Activated T-cell treated with anti-CD3 and anti-CD28 coated beads, Interleukin-2, amount 50 U/mL, for 48 hours (primary cell): ENCODE measurements around the gene SNX32.

ENCODE experiments used
- DNase-seq, 2 experiments: peaks; one replicate each; pipeline ENCODE4 v3.0.0-alpha.2; 2020

SNX32 gene

DNA sequence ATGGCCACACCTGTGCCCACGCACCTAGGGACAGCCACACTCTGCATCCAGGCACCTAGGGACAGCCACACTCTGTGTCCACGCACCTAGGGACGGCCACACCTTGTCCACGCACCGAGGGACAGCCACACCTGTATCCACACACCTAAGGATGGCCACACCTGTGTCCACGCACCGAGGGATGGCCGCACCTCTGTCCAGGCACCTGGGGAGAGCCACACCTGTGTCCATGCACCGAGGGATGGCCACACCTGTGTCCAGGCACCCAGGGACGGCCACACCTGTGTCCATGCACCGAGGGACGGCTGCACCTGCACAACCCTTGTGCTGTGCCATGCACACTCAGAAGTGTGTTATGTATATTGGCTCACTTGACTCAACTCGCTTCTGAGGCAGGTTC, 36.1 kb upstream of the SNX32 start:
- DNase-seq = no peak

DNA sequence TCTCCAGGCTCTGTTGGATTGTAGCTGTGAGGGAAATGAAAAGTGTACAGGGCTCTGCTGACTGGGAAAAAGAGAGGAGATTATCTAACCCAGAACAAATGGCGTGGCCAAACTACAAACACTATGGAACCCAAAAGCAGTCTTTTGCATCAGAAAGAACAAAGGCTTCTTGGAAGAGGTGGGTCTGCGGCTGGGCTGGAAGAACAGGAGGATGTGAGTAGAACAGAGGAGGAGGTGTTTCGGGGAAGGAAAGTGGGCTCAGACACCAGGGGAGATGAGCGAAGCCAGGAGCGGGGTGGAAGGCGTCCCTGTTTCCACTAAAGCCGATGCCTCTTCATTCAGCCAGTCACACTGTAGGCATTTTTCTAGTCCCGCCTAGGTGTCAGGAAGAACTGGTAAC, 34.9 kb upstream of the SNX32 start:
- DNase-seq = no peak

DNA sequence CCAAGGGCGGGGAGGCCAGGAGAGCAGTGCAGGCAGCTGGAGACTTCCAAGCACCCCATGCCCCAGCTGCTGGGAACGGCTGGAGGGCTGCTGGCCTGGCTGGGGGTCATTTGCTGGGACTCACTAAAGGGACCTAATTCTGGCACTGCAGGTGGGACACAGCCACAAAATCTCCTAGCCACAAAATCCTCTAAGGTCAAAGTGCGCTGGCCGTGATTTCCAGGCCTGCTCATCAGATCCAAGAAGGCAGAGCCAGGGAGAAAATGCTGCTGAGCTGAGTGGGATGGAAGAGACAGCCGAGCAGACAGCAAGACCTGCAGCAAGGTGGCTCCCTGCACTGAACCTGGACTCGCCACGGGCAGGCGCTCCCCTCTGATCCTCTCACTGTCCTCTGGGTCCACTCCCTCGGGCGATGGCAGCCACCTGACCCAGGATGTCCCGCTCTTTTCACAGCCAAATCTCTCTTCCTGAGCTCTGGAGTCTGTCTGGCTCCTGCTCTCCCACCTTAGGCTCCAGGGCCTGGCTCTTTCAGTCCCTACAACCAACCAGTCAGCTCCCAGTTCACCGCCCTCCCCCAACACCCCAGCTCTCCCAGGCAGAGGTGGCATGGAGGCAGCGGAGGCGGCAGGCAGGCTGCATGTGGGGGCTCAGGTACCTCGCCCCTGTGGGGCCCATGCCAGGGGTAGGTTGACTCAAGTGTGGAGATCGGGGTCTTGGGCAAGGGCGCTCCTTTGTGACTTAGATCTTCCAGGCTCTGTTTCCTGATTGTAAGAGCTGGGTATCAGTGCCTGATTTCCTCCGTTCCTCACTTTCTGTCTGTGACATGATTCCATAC, 32.4 kb upstream of the SNX32 start:
- DNase-seq = no peak

DNA sequence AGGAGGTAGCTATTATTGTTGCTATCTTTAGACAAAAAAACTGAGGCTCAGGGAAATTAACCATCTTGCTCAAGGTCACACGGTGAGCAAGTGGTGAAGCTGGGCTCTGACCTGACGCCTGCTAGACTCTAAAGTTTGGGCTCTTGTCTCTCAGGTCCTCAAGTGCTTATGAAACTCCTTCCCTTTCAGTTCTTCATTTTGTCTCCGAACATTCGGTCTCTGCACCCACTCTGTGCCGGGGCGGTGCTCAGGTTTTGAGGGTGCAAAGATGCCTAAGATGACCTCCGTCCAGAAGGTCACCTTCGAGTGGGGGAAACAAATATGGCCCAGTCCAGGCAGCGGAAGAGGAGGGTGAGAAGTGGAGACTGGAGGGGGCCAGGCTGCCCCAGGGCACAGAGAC, 30.9 kb upstream of the SNX32 start:
- no peak for DNase-seq

DNA sequence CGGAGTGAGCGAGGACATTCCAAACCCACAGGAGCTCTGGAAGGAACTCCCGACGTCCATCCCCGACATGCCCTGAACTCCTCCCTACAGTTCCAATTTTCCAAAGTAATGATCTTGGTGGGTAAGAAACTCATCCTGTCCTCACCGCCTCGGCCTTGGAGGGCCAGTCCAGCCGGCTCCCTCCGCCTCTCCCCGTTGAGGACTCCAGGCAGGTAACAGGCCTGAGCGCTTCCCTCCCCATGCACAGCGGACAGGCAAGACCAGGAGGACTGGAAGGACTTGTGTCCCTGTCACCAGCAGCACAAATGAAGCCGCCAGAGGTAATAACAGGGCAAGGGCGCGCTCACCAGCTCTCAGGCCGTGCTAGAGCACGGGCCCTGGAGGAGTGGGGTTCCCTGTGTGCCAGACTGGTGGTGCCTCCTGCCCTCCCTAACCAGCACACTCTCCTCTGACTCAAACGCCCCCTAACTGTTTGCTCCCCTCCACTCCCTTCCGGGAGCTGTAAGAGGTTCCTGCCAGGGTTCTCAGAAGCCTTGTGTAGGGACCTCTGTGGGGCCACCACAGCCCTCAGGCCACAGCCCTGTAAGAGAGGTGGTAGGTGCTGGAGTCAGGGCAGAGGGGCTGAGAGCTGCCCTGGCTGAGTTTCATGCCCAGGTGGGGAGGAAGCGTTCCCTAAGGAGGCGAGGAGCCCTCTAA, 29.8 kb upstream of the SNX32 start:
- no peak for DNase-seq

DNA sequence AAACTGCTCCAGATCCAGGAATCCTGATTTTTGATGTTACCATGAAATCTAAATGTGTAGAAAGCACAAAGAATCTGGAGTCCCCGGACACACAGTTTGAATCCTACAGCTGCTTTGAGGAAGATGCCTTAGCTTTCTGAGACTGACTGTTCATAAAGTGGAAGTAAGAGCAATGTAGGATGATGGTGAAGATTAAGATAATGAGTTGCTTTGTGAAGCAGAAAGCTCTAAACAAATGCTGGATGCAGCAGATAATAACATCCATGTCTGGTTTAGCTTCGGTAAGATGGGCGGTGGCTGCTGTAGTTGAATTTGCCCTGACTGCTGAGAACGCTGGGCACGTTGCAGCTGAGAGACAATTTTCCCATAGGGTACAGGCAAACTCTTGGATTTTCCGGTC, 26.8 kb upstream of the SNX32 start:
- no peak for DNase-seq

DNA sequence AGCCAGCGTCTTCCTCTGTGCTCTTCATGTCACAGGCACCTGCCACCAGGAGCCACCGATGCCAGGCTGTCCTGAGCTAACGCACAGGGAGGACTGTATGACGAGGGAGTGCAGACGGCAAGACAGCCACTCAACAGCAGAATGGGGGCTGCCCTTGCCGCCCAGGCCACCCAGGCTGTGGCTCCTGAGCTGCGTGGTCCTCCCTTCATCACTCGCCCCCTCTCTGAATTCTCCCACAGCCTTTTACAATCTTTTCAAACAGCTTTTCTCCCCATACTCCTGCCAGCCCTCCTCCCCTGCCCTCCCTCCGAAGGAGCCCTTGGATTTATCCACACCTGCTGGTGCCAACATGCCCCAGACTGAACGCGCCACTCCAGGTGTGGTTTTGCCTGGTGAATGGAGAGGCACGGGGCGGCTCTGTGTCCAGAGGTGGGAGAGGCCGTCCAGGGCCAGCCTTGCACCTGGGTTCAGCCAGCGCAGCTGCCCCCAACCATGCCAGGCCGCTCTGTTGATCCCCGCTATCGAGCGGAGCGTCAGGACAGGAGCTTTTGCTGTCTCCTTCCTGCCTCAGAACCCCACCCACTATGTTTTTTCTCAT, 24.9 kb upstream of the SNX32 start:
- no peak for DNase-seq

DNA sequence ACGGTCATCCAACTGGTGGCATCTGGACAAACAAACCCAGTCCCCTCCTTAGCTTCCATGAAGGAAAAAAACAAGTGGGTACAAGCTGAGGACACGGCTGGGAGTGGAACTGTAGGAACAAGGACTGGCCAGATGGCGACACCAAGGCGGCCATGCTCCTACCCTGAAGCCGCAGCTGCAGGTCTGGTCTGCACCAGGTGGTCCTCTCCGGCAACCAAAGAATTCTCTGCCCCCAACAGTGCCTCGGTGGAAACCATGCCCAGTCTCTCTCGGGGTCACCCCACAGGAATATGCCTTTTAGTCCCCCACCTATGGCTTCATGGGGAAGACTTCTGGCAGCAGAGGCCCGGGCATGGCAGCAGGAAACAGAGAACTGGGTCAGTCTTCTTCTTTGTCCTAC, 24.3 kb upstream of the SNX32 start:
- no peak for DNase-seq

DNA sequence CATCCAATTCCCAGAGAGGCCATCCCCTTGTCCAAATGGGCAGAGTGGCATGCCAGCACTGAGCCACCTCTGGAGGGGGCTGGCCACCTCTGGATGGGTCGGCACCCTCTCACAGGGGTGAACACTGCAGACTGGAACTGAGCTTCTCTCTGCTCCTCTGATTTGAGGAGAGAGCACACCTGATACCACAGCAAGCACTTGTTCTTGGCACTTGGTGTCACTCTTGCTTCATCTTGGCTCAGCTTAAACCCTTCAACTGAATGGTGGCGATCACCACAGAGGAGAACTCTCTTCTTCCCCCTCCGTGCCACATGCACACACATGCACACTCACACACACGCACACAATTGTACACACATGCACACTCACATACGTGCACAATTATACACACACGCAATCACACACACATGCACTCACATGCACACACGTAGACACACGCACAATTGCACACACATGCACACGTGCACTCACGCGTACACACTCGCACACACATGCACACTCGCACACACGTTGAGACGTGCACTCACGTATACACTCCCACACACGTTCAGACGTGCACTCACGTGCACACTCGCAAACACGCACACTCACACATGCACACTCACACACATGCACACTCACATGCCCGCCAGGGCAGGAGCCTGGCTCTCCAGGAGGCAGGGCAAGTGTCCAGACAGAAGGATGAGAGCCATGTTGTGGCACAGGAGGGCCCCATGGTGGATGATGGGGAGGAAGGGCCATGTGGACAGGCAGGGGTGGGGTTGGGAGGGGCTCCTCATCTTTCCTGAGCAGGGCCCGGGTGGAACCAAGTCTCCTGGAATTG, 23.5 kb upstream of the SNX32 start:
- DNase-seq = no peak

DNA sequence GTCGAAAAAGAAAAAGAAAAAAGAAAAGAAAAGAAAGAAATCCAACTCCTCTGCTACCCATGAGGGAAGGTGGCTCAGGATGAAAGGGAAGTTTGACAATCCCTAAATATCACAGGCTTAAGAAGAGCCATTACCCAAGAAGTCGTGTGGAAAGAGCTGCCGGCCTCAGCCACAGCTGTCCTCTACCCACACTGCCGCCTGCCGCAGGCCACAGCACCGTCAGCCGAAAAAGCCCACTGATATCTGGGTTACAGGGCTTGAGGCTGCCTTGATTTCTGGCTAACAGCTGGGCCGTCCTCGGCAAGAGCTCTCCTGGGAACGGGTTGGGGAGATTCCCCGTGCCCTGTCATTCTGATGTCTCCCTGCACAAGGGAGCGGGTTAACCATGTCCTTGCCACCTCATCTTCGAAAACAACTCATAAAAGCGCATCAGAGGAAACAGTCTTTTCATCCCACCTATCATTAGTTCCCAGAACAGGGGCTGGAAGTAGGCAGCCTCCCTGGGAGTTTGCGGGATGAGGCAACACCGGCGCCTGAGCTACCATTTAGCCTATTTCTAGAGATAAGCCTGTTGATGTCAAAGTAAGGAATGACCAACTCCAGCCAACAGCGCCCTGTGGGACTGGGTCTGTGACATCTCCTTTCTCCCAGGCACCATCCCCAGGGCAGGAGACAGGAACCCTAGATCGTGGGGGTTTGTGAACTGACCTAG, 21.8 kb upstream of the SNX32 start:
- DNase-seq = no peak

DNA sequence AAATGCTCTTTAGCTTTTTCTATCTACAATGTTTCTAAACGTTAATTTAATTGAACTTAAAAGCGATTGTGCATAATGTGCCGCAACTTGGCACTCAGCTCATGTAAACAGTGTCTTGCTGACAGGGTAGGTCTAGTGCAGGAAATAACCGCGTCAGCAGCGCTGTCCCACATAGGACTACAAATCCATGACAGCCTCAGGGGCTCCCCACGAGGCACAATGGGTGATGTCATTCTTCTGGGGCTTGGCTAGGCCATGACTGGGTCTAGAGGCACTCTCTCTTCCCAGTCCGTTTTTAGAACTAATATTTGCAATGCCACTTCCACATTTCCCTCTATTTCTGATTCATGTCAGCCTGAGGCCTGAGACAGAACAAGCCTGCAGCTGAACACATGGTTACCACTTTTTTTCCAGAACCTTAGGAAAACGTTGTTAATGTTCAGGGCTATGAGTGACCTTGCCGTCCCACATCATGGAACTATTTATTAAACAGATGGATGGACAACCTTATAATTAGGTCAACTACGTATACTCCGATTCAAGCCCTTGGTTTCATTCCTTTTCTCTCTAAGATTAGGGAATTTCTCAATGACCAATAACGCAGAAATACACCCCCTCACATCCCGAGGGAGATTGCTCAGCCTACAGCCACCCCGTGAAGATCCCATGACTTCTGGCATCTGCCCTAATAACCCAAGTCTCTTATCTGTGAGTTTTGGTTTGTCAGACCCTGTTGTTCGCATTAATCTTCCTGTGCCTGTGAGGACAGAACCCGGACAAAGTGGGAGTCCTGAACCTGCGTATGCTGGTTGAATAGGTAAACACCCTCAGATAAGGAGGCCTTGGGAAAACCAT, 19.4 kb upstream of the SNX32 start:
- no peak for DNase-seq

DNA sequence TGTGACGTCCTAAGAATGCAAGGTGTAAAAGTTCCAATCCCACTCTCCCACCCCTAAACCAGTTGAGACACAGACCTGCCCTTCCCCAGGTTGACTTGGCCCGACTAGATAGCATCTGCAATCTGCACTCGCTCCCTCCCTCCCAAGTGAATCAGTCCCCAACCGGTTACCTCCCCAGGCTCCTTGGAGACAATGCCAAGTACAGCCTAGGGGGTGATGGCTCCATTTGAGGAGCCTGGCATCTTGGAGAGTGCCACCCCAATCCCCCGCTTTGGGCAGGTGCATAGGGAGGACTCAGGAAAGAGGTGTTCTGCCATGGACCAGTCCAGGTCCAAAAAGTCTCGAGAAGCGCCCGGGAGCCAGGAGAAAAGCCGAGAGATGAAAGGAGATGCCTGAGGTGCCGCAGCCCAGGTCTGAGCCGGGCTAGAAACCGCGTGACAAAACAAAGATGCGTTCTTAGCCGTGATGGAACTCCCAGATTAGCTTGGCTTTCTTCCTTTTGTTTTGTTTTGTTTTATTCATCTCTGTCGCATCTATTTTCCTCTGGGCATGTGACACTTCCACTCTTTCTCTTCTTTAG, 18.7 kb upstream of the SNX32 start:
- DNase-seq = no peak

DNA sequence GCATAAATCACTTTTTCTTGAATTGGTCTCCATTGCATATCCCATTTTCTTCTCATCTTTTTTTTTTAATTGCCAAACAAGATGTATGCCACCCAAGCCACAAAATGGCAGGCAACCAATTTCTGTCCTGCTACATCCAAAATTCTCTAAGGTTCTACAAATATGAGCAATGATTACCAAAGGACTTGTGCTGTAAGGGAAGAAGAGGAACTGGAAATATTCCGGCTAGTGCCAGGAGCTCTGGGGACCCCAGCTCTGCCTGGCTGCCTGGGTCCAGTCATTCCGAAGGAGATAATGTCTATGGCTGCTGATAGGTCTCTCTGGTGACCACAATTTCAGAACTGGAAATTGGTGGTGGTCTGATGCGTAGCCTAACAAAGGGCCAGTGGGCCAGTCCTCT, 17.1 kb upstream of the SNX32 start:
- no peak for DNase-seq

DNA sequence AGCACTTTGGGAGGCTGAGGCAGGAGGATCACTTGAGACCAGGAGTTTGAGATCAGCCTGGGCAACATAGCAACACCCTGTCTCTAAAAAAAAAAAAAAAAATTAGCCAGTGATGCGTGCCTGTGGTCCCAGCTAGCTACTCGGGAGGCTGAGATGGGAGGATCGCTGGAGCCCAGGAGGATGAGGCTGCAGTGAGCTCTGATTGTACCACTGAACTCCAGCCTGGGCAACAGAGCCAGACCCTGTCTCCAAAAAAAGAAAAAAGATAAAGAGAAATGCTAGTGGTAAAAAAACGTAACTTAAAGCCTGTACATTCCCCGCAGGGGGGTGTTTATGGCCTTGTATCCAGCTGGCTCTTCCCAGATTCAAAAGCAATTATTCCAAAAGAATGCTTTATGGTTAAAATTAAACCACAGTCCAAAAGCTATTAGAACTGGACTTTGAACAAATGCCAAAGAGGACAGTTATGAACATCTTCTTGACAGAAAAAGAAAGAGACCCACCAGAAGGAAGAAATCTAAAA, 16.4 kb upstream of the SNX32 start:
- DNase-seq = no peak

DNA sequence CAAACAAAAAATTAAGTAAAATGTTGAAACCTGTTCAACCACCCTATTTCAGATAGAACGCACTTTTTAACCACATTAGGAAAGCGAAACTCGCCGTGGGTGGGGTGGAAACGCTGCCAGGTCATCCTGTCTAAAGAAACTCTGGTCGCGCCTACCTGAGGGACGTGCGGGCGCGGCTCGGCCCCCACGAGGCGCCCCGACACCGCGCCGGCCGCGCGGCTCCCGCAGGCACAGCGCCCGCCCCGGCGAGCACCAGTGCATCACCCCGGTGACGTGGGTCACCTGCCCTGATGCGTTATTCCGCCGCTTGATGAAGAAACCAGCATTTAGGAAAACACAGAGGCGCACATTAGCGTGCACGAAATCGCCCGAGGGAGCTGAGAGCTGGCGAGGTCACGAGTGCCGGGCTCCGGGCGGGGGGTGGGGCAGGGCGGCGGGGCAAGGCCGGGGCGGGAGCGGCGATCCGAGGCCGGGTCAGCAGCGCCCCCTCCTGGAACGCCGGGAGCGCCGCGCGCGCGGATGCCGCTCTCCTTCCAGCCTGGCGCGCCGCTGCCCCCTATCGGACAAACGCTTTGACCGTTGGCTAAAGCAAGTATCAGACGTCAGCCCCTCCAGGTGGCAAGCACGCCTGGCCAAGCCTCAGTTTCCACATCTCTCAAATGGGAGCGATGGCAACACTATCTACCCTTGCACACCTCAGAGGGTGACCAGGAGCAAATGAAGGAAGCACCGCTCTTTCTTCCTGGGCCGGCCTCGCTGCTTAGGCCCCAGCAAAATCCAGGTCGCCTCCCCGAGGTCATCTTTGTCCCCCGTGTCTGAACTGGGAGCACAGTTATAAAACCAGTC, 15.7 kb upstream of the SNX32 start:
- peak; percentile 98 for DNase-seq

DNA sequence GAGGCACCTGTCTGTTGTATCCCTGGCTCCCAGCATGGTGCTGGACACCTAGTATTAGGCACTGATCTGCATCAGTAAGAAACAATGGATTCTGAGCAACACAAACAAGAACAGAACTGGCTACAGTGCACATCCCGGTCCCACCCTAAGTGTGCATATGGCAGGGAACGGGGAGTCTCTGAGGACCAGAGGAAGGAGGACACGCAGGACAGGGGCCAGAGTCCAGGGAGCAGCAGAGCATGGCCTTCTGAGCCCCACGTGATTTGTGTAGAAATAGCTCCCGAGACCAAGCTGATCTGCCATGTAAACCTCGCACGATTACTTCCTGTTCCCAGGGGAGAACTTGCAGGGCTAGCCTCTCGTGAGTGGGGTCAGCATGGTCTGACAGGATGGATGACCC, 12.7 kb upstream of the SNX32 start:
- no peak for DNase-seq

DNA sequence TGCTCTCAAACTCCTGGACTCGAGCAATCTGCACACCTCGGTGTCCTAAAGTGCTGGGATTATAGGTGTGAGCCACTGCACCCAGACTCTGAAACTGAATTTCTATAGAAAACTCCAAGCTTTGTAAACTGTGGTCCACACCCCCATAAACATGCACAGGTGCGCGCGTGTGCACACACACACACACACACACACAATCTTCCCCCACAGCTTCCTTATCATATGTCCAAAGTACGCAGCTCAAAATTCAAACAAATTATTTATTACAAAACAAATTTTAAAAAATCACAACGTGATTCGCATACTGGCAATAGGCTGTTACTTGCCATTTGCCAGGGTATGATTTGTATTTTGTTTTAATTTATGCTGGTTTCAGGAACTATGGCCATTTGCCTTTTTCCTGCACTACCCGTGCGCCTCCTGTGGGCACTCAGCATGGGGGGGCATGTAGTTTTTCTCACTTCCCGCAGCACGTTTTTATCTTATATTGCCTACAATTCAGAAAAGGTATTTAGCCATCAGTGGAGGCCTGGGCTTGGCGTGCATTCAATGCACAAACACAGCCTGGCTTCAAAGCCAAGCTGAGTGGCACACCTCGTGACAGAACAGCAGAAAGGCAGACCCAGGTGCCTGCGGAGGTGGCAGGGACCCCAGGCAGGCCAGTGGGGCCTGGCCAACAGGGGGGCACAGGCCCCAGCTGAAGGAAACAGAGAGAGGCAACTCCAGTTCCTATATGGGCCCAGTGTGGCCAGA, 10.8 kb upstream of the SNX32 start:
- no peak for DNase-seq

DNA sequence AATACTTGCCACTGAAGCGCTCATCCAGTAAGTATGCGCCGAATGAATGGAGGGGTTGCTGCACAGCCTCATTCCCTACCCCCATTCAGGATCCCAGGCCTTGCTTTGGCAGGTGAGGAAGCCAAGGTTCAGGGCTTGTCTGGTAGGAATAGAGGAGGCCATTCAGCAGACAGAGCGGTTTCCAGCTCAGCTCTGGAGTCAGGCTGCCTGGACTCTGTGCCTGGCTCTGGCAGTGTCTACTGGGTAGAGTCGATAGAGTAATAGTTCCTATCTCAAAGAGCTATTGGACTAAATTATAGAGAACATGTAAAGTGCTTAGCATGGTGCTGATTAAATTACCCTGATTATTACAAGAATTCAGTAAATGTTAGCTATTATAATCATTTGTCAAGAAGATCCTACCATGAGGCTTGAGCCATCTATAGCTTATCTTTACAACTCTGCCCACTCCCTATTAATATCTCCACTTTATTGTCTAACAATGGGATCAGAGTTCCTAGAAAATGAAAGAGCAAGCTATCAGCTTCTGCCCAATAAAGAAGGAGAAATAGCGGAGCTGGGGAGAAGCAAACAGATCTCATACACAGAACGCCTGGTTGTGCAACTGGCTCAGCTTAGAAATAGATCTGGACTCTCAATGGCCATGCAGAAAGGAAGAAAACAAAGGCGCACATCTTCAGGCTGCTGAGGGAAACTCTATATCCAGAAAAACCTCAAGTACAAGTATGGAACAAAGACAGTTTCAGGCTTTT, 6.6 kb upstream of the SNX32 start:
- DNase-seq = no peak

DNA sequence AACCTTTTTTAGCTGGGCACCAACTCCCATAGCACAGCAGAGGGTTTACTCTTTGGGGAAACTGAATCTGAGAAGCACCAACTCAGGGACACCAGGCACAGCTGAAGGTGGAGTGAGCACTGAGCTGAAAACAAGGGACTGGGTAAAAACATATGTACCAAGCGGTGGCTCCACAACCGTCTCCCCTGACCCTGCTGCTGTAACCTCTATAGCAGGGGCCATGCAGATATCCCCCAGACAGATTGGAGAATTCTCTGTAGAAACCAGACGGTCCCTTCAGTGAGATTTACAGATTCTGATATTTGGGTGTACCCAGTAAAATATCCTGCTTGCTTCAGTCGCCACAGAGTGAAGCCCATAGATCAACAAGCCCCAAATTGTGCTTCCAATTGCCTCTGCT, 4.3 kb upstream of the SNX32 start:
- no peak for DNase-seq
